ENCODE measurements around the gene KLHL17.

DNA sequence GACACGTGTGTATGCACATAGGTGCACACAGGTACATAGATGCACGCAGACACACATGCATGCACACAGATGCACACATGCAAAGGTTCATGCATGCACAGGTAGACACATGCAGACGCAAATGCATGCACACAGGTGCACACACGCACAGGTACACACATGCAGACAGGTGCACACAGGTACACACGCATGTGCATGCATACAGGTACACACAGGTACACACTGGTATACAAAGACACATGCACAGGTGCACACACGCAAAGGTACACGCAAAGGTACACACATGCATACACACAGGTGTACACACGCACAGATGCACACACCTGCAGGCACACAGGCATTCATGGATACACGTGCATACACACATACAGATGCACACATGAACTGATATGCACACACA lies 10.1 kb upstream of the KLHL17 start:
- TF ChIP-seq, protein P1, sequence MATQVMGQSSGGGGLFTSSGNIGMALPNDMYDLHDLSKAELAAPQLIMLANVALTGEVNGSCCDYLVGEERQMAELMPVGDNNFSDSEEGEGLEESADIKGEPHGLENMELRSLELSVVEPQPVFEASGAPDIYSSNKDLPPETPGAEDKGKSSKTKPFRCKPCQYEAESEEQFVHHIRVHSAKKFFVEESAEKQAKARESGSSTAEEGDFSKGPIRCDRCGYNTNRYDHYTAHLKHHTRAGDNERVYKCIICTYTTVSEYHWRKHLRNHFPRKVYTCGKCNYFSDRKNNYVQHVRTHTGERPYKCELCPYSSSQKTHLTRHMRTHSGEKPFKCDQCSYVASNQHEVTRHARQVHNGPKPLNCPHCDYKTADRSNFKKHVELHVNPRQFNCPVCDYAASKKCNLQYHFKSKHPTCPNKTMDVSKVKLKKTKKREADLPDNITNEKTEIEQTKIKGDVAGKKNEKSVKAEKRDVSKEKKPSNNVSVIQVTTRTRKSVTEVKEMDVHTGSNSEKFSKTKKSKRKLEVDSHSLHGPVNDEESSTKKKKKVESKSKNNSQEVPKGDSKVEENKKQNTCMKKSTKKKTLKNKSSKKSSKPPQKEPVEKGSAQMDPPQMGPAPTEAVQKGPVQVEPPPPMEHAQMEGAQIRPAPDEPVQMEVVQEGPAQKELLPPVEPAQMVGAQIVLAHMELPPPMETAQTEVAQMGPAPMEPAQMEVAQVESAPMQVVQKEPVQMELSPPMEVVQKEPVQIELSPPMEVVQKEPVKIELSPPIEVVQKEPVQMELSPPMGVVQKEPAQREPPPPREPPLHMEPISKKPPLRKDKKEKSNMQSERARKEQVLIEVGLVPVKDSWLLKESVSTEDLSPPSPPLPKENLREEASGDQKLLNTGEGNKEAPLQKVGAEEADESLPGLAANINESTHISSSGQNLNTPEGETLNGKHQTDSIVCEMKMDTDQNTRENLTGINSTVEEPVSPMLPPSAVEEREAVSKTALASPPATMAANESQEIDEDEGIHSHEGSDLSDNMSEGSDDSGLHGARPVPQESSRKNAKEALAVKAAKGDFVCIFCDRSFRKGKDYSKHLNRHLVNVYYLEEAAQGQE (IDR thresholded peaks at IDR 0.05; ENCODE audit: insufficient read depth in 1 of 2, low read depth in 2 of 2, low read length in 1 of 2), result no peak
- TF ChIP-seq, protein P2, sequence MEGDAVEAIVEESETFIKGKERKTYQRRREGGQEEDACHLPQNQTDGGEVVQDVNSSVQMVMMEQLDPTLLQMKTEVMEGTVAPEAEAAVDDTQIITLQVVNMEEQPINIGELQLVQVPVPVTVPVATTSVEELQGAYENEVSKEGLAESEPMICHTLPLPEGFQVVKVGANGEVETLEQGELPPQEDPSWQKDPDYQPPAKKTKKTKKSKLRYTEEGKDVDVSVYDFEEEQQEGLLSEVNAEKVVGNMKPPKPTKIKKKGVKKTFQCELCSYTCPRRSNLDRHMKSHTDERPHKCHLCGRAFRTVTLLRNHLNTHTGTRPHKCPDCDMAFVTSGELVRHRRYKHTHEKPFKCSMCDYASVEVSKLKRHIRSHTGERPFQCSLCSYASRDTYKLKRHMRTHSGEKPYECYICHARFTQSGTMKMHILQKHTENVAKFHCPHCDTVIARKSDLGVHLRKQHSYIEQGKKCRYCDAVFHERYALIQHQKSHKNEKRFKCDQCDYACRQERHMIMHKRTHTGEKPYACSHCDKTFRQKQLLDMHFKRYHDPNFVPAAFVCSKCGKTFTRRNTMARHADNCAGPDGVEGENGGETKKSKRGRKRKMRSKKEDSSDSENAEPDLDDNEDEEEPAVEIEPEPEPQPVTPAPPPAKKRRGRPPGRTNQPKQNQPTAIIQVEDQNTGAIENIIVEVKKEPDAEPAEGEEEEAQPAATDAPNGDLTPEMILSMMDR (IDR thresholded peaks at IDR 0.05), result no peak
- TF ChIP-seq POLR2AphosphoS5 (IDR thresholded peaks at IDR 0.05; ENCODE audit: low read depth, low read length), result no peak
- no peak for TF ChIP-seq SIN3A (IDR thresholded peaks at IDR 0.05; ENCODE audit: borderline replicate concordance, insufficient read depth, low read depth, low read length)
- TF ChIP-seq TCF7L2 (IDR thresholded peaks at IDR 0.05; ENCODE audit: low read depth, low read length), result no peak
